Ureter (tissue), 1 donor: ENCODE results near the gene WFDC10A. TPM values are rescaled to one million over a fixed set of nuclear protein-coding genes. Genes with fewer than 3 reads are reported as not detected.
"Not testable (repeated sequence)": the region's sequence is repeated elsewhere in the genome, so short reads cannot be mapped to it uniquely, and the experiment has no call there.

Source experiments
- DNase-seq: peaks from one replicate; pipeline ENCODE4 v3.0.0-alpha.2; 2020; ENCODE audit warnings: low spot score
- total RNA-seq: library from RNA; stranded (reverse); gene quantifications from one replicate; pipeline ENCODE4 v1.2.4, GENCODE V29; 2023
- donor health status: DM: yes; HTN: yes; CAD: no.

WFDC10A gene
- not detected for total RNA-seq

- peak; percentile 51 for DNase-seq
Measured at GRCh38 chr20:45629496-45630100, at the start of gene WFDC10A. WFDC10A (plus strand) TSS chr20:45629739; CDS start chr20:45629814, 75 bp downstream.

- DNase-seq: no peak
Measured at GRCh38 chr20:45581702-45582101, 47.8 kb upstream of the WFDC10A start.

- no peak for DNase-seq
Measured at GRCh38 chr20:45583502-45583901, 46.0 kb upstream of the WFDC10A start.

GRCh38 chr20:45584294-45584693 is 45.2 kb upstream of the WFDC10A start:
- DNase-seq: not testable (repeated sequence)

GRCh38 chr20:45585986-45586385 is 43.6 kb upstream of the WFDC10A start:
- not testable (repeated sequence) for DNase-seq

GRCh38 chr20:45588800-45589199 is 40.7 kb upstream of the WFDC10A start:
- no peak for DNase-seq

- DNase-seq: no peak
Measured at GRCh38 chr20:45589725-45590124, 39.8 kb upstream of the WFDC10A start.

- DNase-seq: no peak
Measured at GRCh38 chr20:45592574-45593189, 36.9 kb upstream of the WFDC10A start.

GRCh38 chr20:45593498-45593897 is 36.0 kb upstream of the WFDC10A start:
- DNase-seq: no peak

GRCh38 chr20:45595235-45595634 is 34.3 kb upstream of the WFDC10A start:
- no peak for DNase-seq

GRCh38 chr20:45607810-45608209 is 21.7 kb upstream of the WFDC10A start:
- no peak for DNase-seq

GRCh38 chr20:45611054-45611453 is 18.5 kb upstream of the WFDC10A start:
- no peak for DNase-seq

- no peak for DNase-seq
Measured at GRCh38 chr20:45612314-45612713, 17.2 kb upstream of the WFDC10A start.

GRCh38 chr20:45617591-45617990 is 11.9 kb upstream of the WFDC10A start:
- no peak for DNase-seq

- no peak for DNase-seq
Measured at GRCh38 chr20:45621593-45621992, 7.9 kb upstream of the WFDC10A start.

GRCh38 chr20:45626540-45626939 is 3.0 kb upstream of the WFDC10A start:
- DNase-seq: no peak

- no peak for DNase-seq
Measured at GRCh38 chr20:45630371-45630770, 832 bp downstream of the WFDC10A start.

GRCh38 chr20:45631184-45631583 is 1.6 kb downstream of the WFDC10A start, which contains the start of gene WFDC9:
WFDC9 (minus strand) TSS chr20:45631284; CDS start chr20:45610181, 21,103 bp downstream.
- no peak for DNase-seq

GRCh38 chr20:45636513-45636912 is 7.0 kb downstream of the WFDC10A start:
- DNase-seq: no peak

- no peak for DNase-seq
Measured at GRCh38 chr20:45639687-45640086, 10.1 kb downstream of the WFDC10A start.

GRCh38 chr20:45641076-45641475 is 11.5 kb downstream of the WFDC10A start:
- not testable (repeated sequence) for DNase-seq

GRCh38 chr20:45645869-45646268 is 16.3 kb downstream of the WFDC10A start:
- DNase-seq: not testable (repeated sequence)

- DNase-seq: no peak
Measured at GRCh38 chr20:45646875-45647274, 17.3 kb downstream of the WFDC10A start.
